HEK293 (cell line): ENCODE results near the gene PIP5KL1.
"Not testable (repeated sequence)": the region's sequence is repeated elsewhere in the genome, so short reads cannot be mapped to it uniquely, and the experiment has no call there.

Experiments
- CTCF ChIA-PET: fragments of 350-600 bp; formaldehyde crosslinking; extraction: SDS; loops from one replicate; lab custom pipeline; 2021; ENCODE audit warnings: antibody characterized with exemption; lab: Yijun Ruan, JAX
- POLR2A ChIA-PET: fragments of 300-600 bp; formaldehyde crosslinking; extraction: SDS; loops from one replicate; lab custom pipeline; 2020; ENCODE audit warnings: antibody characterized with exemption, inconsistent platforms; lab: Yijun Ruan, JAX
- H3K27ac ChIP-seq: fragments of 200-500 bp; sonication (Bioruptor generic); 2 replicates; pipeline ENCODE4 v1.5.1; 2014; ENCODE audit warnings: low read depth, low read length, control low read depth, inconsistent platforms; ENCODE audit errors: extremely low read depth
- H3K36me3 ChIP-seq, 2 experiments: fragments of 200-500 bp in 1 of 2; sonication (Bioruptor generic) in 1 of 2; 1 replicate in 1 of 2; 2 replicates in 1 of 2; pipeline ENCODE4 v1.5.1; 2014 to 2017; ENCODE audit warnings: inconsistent platforms in 2 of 2, low read length in 2 of 2; ENCODE audit not compliant: control insufficient read depth in 2 of 2, insufficient read depth in 1 of 2
- H3K4me1 ChIP-seq: fragments of 200-500 bp; sonication (Bioruptor generic); 2 replicates; pipeline ENCODE4 v1.5.1; 2014; ENCODE audit warnings: mild to moderate bottlenecking, low read length, inconsistent platforms; ENCODE audit not compliant: control insufficient read depth, insufficient read depth
- H3K4me3 ChIP-seq: 2 replicates; pipeline ENCODE4 v1.5.1; 2011; ENCODE audit warnings: low read depth, mild to moderate bottlenecking, control low read depth, low read length, moderate library complexity
- H3K9me3 ChIP-seq: fragments of 200-500 bp; sonication (Bioruptor generic); 2 replicates; pipeline ENCODE4 v1.5.1; 2014; ENCODE audit warnings: low read depth, low read length, inconsistent platforms; ENCODE audit not compliant: control insufficient read depth, insufficient read depth
- KLF10 ChIP-seq: fragments of 450-650 bp; IDR thresholded peaks from 2 replicates; pipeline ENCODE4 v1.5.1; 2018; ENCODE audit warnings: missing biosample characterization, mild to moderate bottlenecking, missing genetic modification characterization
- PATZ1 ChIP-seq: fragments of 450-650 bp; formaldehyde crosslinking; IDR thresholded peaks from 2 replicates; pipeline ENCODE4 v1.5.1; 2016; ENCODE audit warnings: missing biosample characterization, missing genetic modification characterization
- PRDM10 ChIP-seq: fragments of 450-650 bp; formaldehyde crosslinking; IDR thresholded peaks from 2 replicates; pipeline ENCODE4 v1.5.1; 2016; ENCODE audit warnings: missing biosample characterization, missing genetic modification characterization
- YY2 ChIP-seq: fragments of 450-650 bp; formaldehyde crosslinking; IDR thresholded peaks from 2 replicates; pipeline ENCODE4 v1.5.1; 2016; ENCODE audit warnings: missing biosample characterization, missing genetic modification characterization
- ZBTB26 ChIP-seq: fragments of 450-650 bp; formaldehyde crosslinking; optimal IDR thresholded peaks from 2 replicates; pipeline ENCODE3; 2016; ENCODE audit warnings: missing biosample characterization, mild to moderate bottlenecking, missing genetic modification characterization
- ZBTB48 ChIP-seq: fragments of 450-650 bp; formaldehyde crosslinking; IDR thresholded peaks from 2 replicates; pipeline ENCODE4 v1.5.1; 2016; ENCODE audit warnings: missing biosample characterization, missing genetic modification characterization
- ZEB2 ChIP-seq: fragments of 450-650 bp; formaldehyde crosslinking; IDR thresholded peaks from 2 replicates; pipeline ENCODE4 v1.5.1; 2016; ENCODE audit warnings: missing biosample characterization, missing genetic modification characterization
- ZNF121 ChIP-seq: fragments of 450-650 bp; formaldehyde crosslinking; IDR thresholded peaks from 2 replicates; pipeline ENCODE4 v1.5.1; 2016; ENCODE audit warnings: missing biosample characterization, missing genetic modification characterization
- ZNF221 ChIP-seq: fragments of 450-650 bp; formaldehyde crosslinking; IDR thresholded peaks from 2 replicates; pipeline ENCODE4 v1.5.1; 2017; ENCODE audit warnings: missing biosample characterization, missing genetic modification characterization, borderline replicate concordance
- ZNF335 ChIP-seq: fragments of 450-650 bp; formaldehyde crosslinking; conservative IDR thresholded peaks from 2 replicates; pipeline ENCODE4 v1.5.1; 2016; ENCODE audit warnings: missing biosample characterization, missing genetic modification characterization
- ZNF398 ChIP-seq: fragments of 450-650 bp; formaldehyde crosslinking; IDR thresholded peaks from 2 replicates; pipeline ENCODE4 v1.5.1; 2017; ENCODE audit warnings: missing biosample characterization, missing genetic modification characterization
- ZNF561 ChIP-seq: fragments of 450-650 bp; IDR thresholded peaks from 2 replicates; pipeline ENCODE4 v1.5.1; 2018; ENCODE audit warnings: missing biosample characterization, missing genetic modification characterization, borderline replicate concordance
- ZNF610 ChIP-seq: fragments of 450-650 bp; formaldehyde crosslinking; IDR thresholded peaks from 2 replicates; pipeline ENCODE4 v1.5.1; 2016; ENCODE audit warnings: missing biosample characterization, missing genetic modification characterization, borderline replicate concordance
- ZNF830 ChIP-seq: fragments of 450-650 bp; IDR thresholded peaks from 2 replicates; pipeline ENCODE4 v1.5.0; 2018; ENCODE audit warnings: missing biosample characterization, missing genetic modification characterization, low read depth, mild to moderate bottlenecking, moderate library complexity
- ZSCAN30 ChIP-seq: fragments of 450-650 bp; IDR thresholded peaks from 2 replicates; pipeline ENCODE4 v1.5.1; 2018; ENCODE audit warnings: missing biosample characterization, mild to moderate bottlenecking, missing genetic modification characterization, moderate library complexity

PIP5KL1 gene

GRCh38 chr9:127883959-127884358 is 46.6 kb downstream of the PIP5KL1 start (continued):
- TF ChIP-seq ZNF561 (tag by site-specific recombination): no peak
- no peak for TF ChIP-seq ZNF830
- TF ChIP-seq ZBTB48 (tag by site-specific recombination): no peak
- TF ChIP-seq ZBTB26 (tag by site-specific recombination): no peak
- TF ChIP-seq PATZ1 (tag by site-specific recombination): peak; percentile 9; the same call in 1 of the 2 replicates

- not testable (repeated sequence) for H3K9me3 ChIP-seq, H3K4me3 ChIP-seq, H3K36me3 ChIP-seq, H3K27ac ChIP-seq, H3K4me1 ChIP-seq
- ChIA-PET CTCF (interaction anchor here (2.3 kb wide), 1 partner anchor 12 kb away, joined by 10 read pairs; no protein-coding TSS in a partner anchor), POLR2A (interaction anchor here (0.6 kb wide), 1 partner anchor 50 kb away, joined by 3 read pairs; no protein-coding TSS in a partner anchor)
- TF ChIP-seq ZNF121: peak; percentile 73
Measured at GRCh38 chr9:127881715-127882114, 48.9 kb downstream of the PIP5KL1 start.

- Histone ChIP-seq H3K4me1 (no peaks in the 10 kb centered on the region; the same call in 1 of the 2 replicates), H3K9me3 (no peaks in the 10 kb centered on the region), H3K27ac (no peak overlapping the region), H3K36me3 (no peaks in the 10 kb centered on the region; a peak in 1 of 3 replicates), H3K4me3 (no peak overlapping the region)
- TF ChIP-seq YY2 (tag by site-specific recombination): no peak
- TF ChIP-seq ZNF335 (tag by site-specific recombination): no peak
- TF ChIP-seq ZSCAN30 (tag by site-specific recombination): no peak
- TF ChIP-seq ZNF398 (tag by site-specific recombination): no peak
- no peak for TF ChIP-seq PRDM10 (tag by site-specific recombination)
- TF ChIP-seq ZNF610 (tag by site-specific recombination): no peak
- TF ChIP-seq KLF10 (tag by site-specific recombination): no peak
- TF ChIP-seq ZNF221: no peak
- no peak for TF ChIP-seq ZEB2
- ChIA-PET CTCF (no interaction called here), POLR2A (no interaction called here)
Measured at GRCh38 chr9:127880143-127880542, 50.4 kb downstream of the PIP5KL1 start.
